Activated CD8-positive, alpha-beta memory T cell treated with anti-CD3 and anti-CD28 coated beads, Interleukin-2, amount 50 U/mL, for 24 hours (primary cell): ENCODE measurements around the gene HDLBP.

ENCODE experiments used
- DNase-seq: peaks from one replicate; pipeline ENCODE4 v3.0.0-alpha.2; 2020; ENCODE audit errors: extremely low read depth

Gene HDLBP

DNA sequence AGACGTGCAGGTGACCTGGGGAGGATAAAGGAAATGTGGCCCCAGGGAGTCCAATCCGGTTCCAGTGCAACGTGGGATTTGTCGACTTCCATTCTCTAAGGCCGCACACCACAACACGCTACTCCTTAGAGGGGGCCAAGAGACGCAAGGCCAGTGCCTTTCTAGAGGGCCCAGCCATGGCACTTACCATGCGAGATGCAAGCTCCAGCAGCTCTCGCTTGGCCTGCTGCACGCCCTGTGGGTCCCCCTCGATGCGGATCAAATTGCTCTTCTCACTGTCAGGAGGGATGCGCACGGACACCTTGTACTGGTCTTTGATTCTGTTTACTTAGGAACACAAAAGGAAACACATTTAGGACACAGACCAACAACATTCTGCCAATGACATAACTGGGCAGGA, 65.8 kb downstream of the HDLBP start:
- no peak for DNase-seq

DNA sequence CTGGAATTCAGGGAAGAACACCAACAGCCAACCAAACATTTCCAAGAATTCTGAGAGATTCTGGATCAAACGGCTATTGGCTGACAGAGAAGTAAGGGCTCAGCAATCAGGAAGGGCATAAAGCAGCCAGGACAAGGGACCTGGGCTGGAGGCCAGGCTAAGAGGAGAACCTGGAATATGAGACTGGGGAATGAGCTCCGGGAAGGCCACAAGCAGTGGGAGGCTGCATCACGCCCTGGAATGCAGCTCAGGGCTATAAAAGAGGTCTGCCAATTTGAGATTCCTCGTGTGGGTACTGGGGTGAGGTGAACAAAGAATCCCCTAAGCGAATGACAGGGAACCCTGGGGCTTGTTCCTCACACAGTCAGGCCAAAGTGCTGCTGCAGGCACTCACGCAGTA, 66.6 kb downstream of the HDLBP start:
- no peak for DNase-seq

DNA sequence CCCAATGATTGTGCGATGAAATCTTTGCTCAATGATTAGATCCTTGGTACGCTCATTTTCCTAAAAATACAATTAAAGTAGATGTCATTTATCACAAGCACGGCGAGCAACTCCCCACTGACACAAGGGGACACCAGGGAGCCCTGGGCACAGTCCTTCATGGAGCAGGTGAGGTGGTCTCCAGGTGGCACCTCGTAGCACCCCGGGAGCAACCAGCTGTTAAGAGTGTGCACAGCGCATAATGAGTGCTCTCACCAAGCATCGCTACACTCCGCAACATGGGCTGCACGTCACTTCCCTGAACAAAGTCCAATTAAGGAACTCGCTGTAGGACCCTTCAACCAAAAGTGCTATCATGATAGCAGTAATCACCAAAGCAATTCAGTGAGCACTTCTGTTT, 67.2 kb downstream of the HDLBP start:
- no peak for DNase-seq

DNA sequence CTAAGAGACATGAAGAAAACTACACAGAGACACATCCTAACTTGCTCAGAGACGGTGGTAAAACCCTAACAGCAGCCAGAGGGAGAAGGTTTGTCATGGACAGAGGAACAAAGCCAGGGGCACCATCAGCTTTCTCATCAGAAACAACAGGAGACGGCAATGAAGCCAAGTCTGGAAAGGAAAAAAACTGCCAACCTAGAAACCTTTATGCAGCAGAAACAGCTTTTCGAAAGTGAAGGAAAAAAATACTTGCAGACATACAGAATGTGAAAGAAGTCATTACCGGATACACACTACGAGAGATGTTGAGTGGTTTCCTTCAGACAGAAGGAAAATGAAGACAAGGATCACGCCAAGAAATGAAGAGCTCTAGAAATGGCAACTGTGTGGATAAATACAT, 71.1 kb downstream of the HDLBP start:
- no peak for DNase-seq

GRCh38 chr2:241242306-241242705, 73.2 kb downstream of the HDLBP start:
- DNase-seq = no peak

DNA sequence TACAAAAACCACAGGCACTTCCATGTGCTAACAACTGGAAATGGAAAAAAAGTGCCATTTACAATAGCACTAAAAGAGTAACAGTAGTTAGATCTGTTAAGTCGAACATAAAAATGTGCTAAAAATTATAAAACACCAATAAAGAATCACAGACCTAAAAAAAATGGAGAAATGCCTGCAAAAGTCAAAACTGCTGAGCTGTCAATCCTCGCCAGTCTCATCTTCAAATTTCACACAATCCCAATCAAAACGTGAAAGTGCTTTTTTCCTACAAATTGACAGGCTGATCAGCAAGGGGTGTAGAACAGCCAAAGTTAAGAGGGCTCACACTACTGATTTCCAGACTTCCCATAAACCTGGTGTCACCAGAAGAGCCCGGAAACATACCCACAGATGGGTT, 73.8 kb downstream of the HDLBP start:
- no peak for DNase-seq

DNA sequence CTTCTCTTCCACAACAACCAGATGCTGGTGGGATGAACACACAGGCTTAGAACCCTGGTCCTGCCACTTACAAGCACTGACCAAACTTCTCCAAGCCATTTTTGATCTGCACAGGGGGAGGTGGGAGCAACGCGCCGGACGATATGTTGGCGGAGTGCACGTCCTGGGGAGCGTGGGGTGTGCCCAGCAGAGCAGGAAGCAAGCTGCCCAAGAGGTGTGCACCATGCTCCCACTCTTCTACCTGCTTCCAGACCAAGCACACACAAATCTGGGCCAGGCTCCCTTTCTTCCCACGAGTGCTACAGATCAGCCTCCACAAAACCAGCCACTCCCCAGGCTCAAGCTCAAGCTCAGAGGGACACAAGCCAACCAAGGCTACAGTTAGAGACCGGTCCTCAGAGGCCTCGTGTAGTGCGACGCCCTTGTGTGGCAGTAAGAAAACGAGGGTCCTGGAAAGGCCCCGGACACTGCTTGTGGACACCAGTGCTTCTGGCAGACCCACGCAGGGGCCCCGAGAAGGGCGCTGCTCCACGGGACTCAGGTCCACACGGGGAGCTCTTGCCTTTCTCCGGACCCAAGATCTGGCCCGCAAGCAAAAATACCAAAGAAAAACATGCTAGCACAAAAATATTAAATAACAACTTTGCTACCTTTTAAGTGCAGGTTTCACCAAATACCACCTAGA, 75.0 kb downstream of the HDLBP start:
- no peak for DNase-seq

DNA sequence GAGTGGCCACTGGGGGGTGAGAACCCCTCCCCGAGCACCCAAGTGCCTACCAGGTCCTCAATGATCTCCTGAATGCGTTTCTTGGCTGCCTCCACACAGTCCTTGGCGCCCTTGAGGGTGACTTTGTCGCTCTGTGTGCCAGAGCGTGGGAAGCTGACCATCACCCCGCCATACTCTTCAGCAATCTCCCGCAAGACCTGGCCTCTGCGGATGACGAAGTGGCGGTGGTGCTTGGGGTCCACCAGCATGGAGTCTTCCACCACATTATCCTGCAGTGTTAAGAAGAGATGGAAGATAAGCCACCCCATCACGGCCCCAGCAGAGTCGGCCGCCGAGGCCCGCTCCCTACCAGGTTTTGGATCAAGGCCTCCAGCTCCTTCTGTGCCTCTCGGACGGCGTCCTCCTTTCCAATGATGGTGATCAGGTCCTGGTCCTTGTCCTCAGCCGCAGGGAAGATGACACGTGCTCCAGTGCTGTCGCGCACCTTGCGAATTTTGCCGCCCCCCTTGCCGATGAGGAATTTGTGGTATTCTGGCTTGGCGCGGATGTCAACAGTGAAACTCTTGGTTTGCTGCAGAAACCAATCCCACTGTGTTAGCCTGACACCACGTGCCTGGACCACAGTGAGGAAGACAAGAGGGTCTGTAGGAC, 75.8 kb downstream of the HDLBP start:
- DNase-seq = no peak

- DNase-seq = no peak
Measured at GRCh38 chr2:241238693-241239198, 76.7 kb downstream of the HDLBP start.

DNA sequence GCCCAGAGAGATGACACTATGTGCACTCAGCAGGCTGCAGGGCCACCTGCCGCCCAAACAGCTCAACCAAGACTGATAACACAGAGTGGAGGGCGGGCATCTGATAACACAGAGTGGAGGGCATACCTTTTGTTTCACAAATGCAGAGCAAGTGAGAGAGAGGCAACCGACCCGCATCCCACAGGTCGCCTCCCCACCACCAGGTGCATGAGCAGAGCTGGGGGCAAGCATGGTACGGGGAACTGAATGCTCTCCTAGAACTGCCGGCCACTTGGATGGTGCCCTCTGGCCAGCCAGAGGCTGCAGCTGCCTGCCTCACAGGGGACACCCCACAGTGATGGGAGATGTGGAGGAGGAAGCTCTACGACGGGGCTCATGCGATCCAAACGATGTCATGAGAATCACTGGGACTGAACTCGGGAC, 77.5 kb downstream of the HDLBP start:
- DNase-seq = no peak

GRCh38 chr2:241237047-241237446, 78.4 kb downstream of the HDLBP start:
- no peak for DNase-seq

GRCh38 chr2:241235859-241236593, 79.4 kb downstream of the HDLBP start:
- DNase-seq = no peak

DNA sequence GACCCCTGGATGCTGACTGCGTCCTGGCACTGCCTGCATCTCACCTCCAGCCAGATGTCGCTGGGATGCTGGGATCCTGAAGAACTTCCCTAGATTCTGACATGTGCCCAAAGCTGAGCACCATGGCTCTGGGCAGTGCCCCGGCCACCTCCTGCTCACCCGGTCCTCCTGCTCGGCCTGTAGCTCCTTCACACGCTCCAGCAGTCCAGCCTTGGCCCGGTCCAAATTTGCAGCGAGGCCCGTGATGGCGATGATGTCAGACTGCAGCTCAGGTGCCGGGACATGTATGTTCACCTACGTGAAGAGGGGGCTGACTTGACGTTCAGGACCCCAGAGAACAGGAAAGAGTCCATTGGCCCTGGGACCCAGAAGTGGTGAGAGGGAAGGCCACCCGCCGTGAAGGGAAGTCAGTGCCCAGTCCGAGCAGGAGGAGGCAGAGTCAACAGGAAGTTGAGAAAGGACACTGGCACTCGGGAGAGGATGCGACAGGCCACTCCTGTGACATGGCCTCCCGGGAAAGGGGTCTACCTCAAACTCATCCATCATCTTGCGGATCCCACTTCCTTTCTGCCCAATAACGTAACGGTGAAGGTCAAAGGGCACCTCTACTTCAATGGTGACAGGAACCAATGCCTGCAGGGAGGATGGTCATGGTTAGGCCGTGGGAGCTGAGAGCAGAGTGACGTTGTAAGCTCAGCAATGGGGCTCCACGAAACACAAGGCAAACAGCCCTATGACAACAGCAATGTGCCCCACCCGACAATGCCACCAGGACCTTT, 80.3 kb downstream of the HDLBP start:
- DNase-seq = no peak

GRCh38 chr2:241234066-241234790, 81.2 kb downstream of the HDLBP start:
- no peak for DNase-seq

DNA sequence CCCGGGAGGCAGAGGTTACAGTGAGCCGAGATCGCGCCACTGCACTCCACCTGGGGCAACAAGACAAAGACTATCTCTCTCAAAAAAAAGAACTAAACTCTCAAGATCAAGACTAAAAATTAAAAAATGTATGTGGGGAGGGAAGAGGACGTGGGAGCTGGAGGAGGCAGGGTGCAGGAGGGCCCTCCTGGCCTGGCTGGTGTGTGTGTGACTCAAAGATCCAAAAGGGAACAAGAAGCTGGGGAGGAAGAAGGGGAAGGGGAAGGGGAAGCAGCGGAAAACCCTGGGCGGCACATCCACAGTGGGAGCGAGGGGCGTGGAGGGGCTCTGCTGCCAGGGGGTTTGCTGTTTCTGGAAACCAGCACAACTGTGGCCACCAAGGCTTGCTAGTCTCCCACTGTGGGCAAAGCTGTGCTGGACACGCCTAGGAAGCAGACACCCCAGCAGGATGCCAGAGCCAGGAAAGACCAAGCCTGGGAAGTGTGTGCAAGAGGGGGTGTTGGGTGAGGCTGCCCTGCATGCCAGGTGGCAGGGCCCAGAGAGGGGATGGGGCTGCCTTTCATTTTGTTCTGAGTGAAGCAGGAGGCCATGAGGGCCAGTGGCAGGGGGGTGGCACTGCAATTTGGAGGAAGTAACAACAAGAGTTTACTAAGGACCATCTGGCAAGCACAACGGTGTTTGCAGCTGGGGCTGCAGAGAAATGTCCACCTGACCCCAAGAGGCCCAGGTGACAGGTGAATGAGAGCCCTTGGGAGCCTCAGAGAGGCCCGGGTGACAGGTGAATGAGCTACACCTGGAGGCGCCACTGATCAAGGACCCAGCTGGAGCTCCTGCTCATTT, 82.5 kb downstream of the HDLBP start:
- no peak for DNase-seq

GRCh38 chr2:241230435-241230834, 85.0 kb downstream of the HDLBP start:
- no peak for DNase-seq

DNA sequence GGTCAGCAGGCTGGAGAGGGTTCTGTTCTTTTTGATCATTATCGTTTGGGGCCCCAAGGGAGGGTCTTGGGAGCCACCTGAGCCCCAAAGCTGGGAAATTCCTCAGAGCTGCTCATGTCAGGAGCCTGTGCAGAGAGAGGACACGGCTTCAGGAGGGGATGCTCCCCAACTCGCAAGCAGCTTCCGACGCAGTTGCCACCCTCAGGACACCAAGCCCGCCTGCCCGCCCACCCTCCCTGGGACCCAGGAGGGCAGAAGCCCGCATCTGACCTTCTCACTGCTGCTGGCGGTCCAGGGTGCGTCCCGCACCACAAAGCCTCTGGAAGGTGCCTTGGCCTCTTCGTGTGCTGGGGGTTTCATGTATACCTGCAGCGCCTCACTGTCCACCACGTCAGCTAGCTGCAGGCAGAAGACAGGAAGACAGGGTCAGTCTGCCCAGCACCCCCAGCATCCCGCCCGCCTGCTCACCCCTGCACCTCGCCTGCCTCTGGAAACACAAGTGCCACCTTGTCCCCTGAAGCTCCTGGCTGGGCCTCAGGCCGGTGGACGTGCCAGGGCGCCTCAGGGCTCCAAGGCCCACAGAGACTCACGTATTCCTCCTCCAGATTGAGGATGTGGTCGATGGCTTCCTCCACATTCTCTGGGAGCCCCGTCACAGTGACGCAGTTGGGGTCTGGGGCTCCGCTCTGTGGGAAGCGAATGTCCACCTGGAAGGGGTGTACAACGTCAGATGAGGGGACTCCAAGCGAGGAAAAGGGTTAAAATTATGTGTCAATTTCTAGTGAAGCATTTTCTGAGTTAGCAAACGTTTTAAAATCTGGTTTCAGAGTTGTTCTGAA, 85.7 kb downstream of the HDLBP start:
- no peak for DNase-seq

DNA sequence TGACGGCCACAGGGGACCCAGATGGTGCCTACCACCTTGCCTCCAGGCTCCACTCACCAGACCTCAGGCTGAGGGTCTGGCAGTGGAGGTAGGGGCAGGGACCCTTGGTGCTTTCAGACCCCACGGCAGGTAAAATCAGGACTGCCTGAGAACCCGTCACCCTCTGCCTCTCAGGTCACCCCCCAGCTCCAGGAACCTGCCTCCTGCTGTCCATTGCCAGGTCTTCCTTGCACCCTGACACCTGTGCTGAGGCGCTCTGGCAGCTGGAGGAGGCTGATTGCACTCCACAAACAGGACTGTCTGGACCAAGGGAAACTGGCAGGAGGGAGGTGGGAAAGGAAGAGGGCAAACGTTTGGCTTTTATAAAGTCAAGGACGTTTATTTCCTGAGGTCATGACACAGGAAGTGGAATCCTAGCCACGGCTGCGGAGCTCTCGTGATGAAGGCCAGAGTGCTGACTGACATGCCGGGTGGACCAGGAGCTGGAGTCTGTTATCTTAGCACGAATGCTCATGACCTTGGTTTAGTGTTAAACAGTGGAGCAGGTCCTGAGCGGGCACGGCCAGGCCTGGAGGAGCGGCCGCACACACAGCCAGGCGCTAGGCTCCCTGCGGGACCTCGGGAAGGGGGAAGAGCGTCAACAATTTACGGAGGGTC, 86.5 kb downstream of the HDLBP start:
- no peak for DNase-seq
